ENCODE data around the gene IFI16. TPM values are rescaled to one million over a fixed set of nuclear protein-coding genes. Genes with fewer than 3 reads are reported as not detected.
A peak's percentile ranks its signal among the peaks of the same experiment; 100 is the strongest.

IFI16 gene
- total RNA-seq, 4 donors from 2014 or later, result 46.1 to 154 (median 96.9) TPM

GRCh38 chr1:159076438-159077119 lies 66.9 kb downstream of the IFI16 start, which contains the start of gene AIM2:
TSS of gene AIM2 (minus strand) at chr1:159076766. CDS start at chr1:159073499, 3,267 bp downstream.
- intact Hi-C loops (cut with DNase I), result loop anchor here (10.0 kb wide), 1 partner anchor 872 kb away; no protein-coding TSS in a partner anchor
- Histone ChIP-seq H3K9me3 (no peaks in the 10 kb centered on the region), H3K36me3 (no peaks in the 10 kb centered on the region), H3K4me1 (peaks cover 0 to 30% (median 3%) of the 10 kb centered on the region in 3 donors), H3K4me3 (peak within 1 kb of the TSS in 2 of 4 donors; percentile 8 to 48), H3K27ac (peak within 1 kb of the TSS; percentile 63 to 86 (median 67)), H3K27me3 (no peaks in the 10 kb centered on the region)
- DNase-seq, result no peak
- WGBS, 2 donors, result 24 to 43% methylated on average over 1 to 5 of the region's 6 CpGs
- no peak for TF ChIP-seq CTCF (IDR thresholded peaks at IDR 0.05)
- TF ChIP-seq POLR2A (IDR thresholded peaks at IDR 0.05), result peak in 1 of 4 donors; percentile 53

GRCh38 chr1:159077120-159077961 lies 67.6 kb downstream of the IFI16 start:
- no peaks in the 10 kb centered on the region for H3K36me3 ChIP-seq
- intact Hi-C loops (cut with DNase I), result loop anchor here (10.0 kb wide), 1 partner anchor 873 kb away; no protein-coding TSS in a partner anchor
- TF ChIP-seq CTCF (IDR thresholded peaks at IDR 0.05), result no peak
- WGBS, 2 donors, result 54 to 58% methylated on average over 12 of the region's 12 CpGs
- DNase-seq, result no peak
- no peaks in the 10 kb centered on the region for H3K9me3 ChIP-seq
- H3K27ac ChIP-seq, result peak overlapping the region; percentile 63 to 86 (median 67)
- H3K27me3 ChIP-seq, result no peaks in the 10 kb centered on the region
- H3K4me1 ChIP-seq, result peaks cover 0 to 22% (median 0%) of the 10 kb centered on the region in 3 donors
- H3K4me3 ChIP-seq, result peak overlapping the region in 2 of 4 donors; percentile 8 to 48

GRCh38 chr1:159079525-159079924 lies 69.8 kb downstream of the IFI16 start:
- WGBS, 2 donors, result 50 to 76% methylated on average over 1 of the region's 1 CpG
- no peaks in the 10 kb centered on the region for H3K36me3 ChIP-seq
- peaks cover 0 to 15% (median 0%) of the 10 kb centered on the region in 3 donors for H3K4me1 ChIP-seq
- no peaks in the 10 kb centered on the region for H3K9me3 ChIP-seq
- TF ChIP-seq CTCF (IDR thresholded peaks at IDR 0.05) (no peak), POLR2A (IDR thresholded peaks at IDR 0.05) (no peak)
- intact Hi-C loops (cut with DNase I), result loop anchor here (10.0 kb wide), 1 partner anchor 875 kb away; no protein-coding TSS in a partner anchor
- DNase-seq, result no peak
- no peaks in the 10 kb centered on the region for H3K27me3 ChIP-seq
- H3K27ac ChIP-seq, result no peak overlapping the region
- H3K4me3 ChIP-seq, result no peak overlapping the region

GRCh38 chr1:159081626-159082025 lies 71.9 kb downstream of the IFI16 start:
- WGBS, 2 donors, result 65 to 81% methylated on average over 1 of the region's 1 CpG
- Histone ChIP-seq H3K4me3 (no peak overlapping the region), H3K9me3 (no peaks in the 10 kb centered on the region), H3K4me1 (peaks cover 0 to 9% (median 0%) of the 10 kb centered on the region in 3 donors), H3K27ac (no peak overlapping the region), H3K36me3 (no peaks in the 10 kb centered on the region), H3K27me3 (no peaks in the 10 kb centered on the region)
- intact Hi-C loops (cut with DNase I), result no loop called here
- TF ChIP-seq POLR2A (IDR thresholded peaks at IDR 0.05) (no peak), CTCF (IDR thresholded peaks at IDR 0.05) (no peak)
- DNase-seq, result no peak

- H3K4me1 ChIP-seq, result peaks cover 0 to 6% (median 2%) of the 10 kb centered on the region in 3 donors
- H3K27ac ChIP-seq, result no peak overlapping the region
- 89 to 100% methylated on average over 1 of the region's 1 CpG for WGBS, 2 donors
- no peak for DNase-seq
- intact Hi-C loops (cut with DNase I), result no loop called here
- TF ChIP-seq POLR2A (IDR thresholded peaks at IDR 0.05), result no peak
- no peak for TF ChIP-seq CTCF (IDR thresholded peaks at IDR 0.05)
- no peaks in the 10 kb centered on the region for H3K9me3 ChIP-seq
- no peaks in the 10 kb centered on the region for H3K36me3 ChIP-seq
- no peak overlapping the region for H3K4me3 ChIP-seq
- H3K27me3 ChIP-seq, result no peaks in the 10 kb centered on the region
Measured at GRCh38 chr1:159083013-159083412, 73.3 kb downstream of the IFI16 start.

Measured in esophagus squamous epithelium (tissue), 5 donors.